ENCODE data around the gene PGR. TPM values are rescaled to one million over a fixed set of nuclear protein-coding genes. Genes with fewer than 3 reads are reported as not detected.

PGR gene
- total and polyA plus RNA-seq, 2 experiments from 2014 or later = not detected

GRCh38 chr11:101091781-101092180, 37.8 kb downstream of the PGR start:
- Histone ChIP-seq H3K9ac (no peak overlapping the region), H3K9me3 (ENCODE audit: low read depth) (no peaks in the 10 kb centered on the region), H3K27ac (no peak overlapping the region), H3K4me3 (no peak overlapping the region), H3K9me2 (ENCODE audit: insufficient read depth) (no peaks in the 10 kb centered on the region), H3K79me2 (ENCODE audit: insufficient read depth) (no peaks in the 10 kb centered on the region), H3K4me1 (ENCODE audit: insufficient read depth) (no peaks in the 10 kb centered on the region), H3F3A (ENCODE audit: insufficient read depth) (no peaks in the 10 kb centered on the region), H2AFZ (no peak overlapping the region), H3K4me2 (ENCODE audit: unreplicated experiment) (no peak overlapping the region), H3K27me3 (replicated peaks; ENCODE audit: insufficient read depth) (no peaks in the 10 kb centered on the region), H3K36me3 (ENCODE audit: low read depth) (no peaks in the 10 kb centered on the region), H4K20me1 (ENCODE audit: insufficient read depth) (no peaks in the 10 kb centered on the region)
- TF ChIP-seq EZH2phosphoT487 (IDR thresholded peaks at IDR 0.05; ENCODE audit: insufficient read depth, low read depth) = no peak
- TF ChIP-seq EZH2 (IDR thresholded peaks at IDR 0.05; ENCODE audit: insufficient read depth, poor library complexity, severe bottlenecking) = no peak
- 57 to 71% methylated on average over 3 of the region's 3 CpGs for WGBS, 2 experiments (ENCODE audit: low coverage in 1 of 2, low lambda C conversion rate in 2 of 2, missing lambda C conversion rate in 2 of 2)
- in situ Hi-C loops (cut with MboI) = no loop called here
- no peak for DNase-seq

GRCh38 chr11:101090679-101091270, 38.8 kb downstream of the PGR start:
- no peaks in the 10 kb centered on the region for H3K36me3 ChIP-seq (ENCODE audit: low read depth)
- no peak overlapping the region for H2AFZ ChIP-seq
- no peak overlapping the region for H3K9ac ChIP-seq
- no peaks in the 10 kb centered on the region for H3K9me3 ChIP-seq (ENCODE audit: low read depth)
- H3K4me1 ChIP-seq (ENCODE audit: insufficient read depth) = no peaks in the 10 kb centered on the region
- H3K79me2 ChIP-seq (ENCODE audit: insufficient read depth) = no peaks in the 10 kb centered on the region
- H3K4me2 ChIP-seq (ENCODE audit: unreplicated experiment) = no peak overlapping the region
- DNase-seq = no peak
- no peaks in the 10 kb centered on the region for H3K27me3 ChIP-seq (replicated peaks; ENCODE audit: insufficient read depth)
- H3K27ac ChIP-seq = no peak overlapping the region
- H3K4me3 ChIP-seq = no peak overlapping the region
- H3F3A ChIP-seq (ENCODE audit: insufficient read depth) = no peaks in the 10 kb centered on the region
- 35 to 38% methylated on average over 5 of the region's 5 CpGs for WGBS, 2 experiments (ENCODE audit: low coverage in 1 of 2, low lambda C conversion rate in 2 of 2, missing lambda C conversion rate in 2 of 2)
- TF ChIP-seq EZH2 (IDR thresholded peaks at IDR 0.05; ENCODE audit: insufficient read depth, poor library complexity, severe bottlenecking) (no peak), EZH2phosphoT487 (IDR thresholded peaks at IDR 0.05; ENCODE audit: insufficient read depth, low read depth) (no peak)
- in situ Hi-C loops (cut with MboI) = no loop called here
- no peaks in the 10 kb centered on the region for H3K9me2 ChIP-seq (ENCODE audit: insufficient read depth)
- no peaks in the 10 kb centered on the region for H4K20me1 ChIP-seq (ENCODE audit: insufficient read depth)

GRCh38 chr11:101083335-101083734, 46.3 kb downstream of the PGR start:
- no peaks in the 10 kb centered on the region for H3K9me3 ChIP-seq (ENCODE audit: low read depth)
- H3K27ac ChIP-seq = no peak overlapping the region
- in situ Hi-C loops (cut with MboI) = no loop called here
- no peaks in the 10 kb centered on the region for H3K79me2 ChIP-seq (ENCODE audit: insufficient read depth)
- H2AFZ ChIP-seq = no peak overlapping the region
- H3K4me3 ChIP-seq = no peak overlapping the region
- no peak for TF ChIP-seq EZH2 (IDR thresholded peaks at IDR 0.05; ENCODE audit: insufficient read depth, poor library complexity, severe bottlenecking)
- TF ChIP-seq EZH2phosphoT487 (IDR thresholded peaks at IDR 0.05; ENCODE audit: insufficient read depth, low read depth) = no peak
- H3K9me2 ChIP-seq (ENCODE audit: insufficient read depth) = no peaks in the 10 kb centered on the region
- no peak overlapping the region for H3K4me2 ChIP-seq (ENCODE audit: unreplicated experiment)
- H3K27me3 ChIP-seq (replicated peaks; ENCODE audit: insufficient read depth) = no peaks in the 10 kb centered on the region
- H3F3A ChIP-seq (ENCODE audit: insufficient read depth) = no peaks in the 10 kb centered on the region
- no peaks in the 10 kb centered on the region for H4K20me1 ChIP-seq (ENCODE audit: insufficient read depth)
- no peaks in the 10 kb centered on the region for H3K36me3 ChIP-seq (ENCODE audit: low read depth)
- 23 to 50% methylated on average over 1 of the region's 1 CpG for WGBS, 2 experiments (ENCODE audit: low coverage in 1 of 2, low lambda C conversion rate in 2 of 2, missing lambda C conversion rate in 2 of 2)
- no peak for DNase-seq
- no peak overlapping the region for H3K9ac ChIP-seq
- no peaks in the 10 kb centered on the region for H3K4me1 ChIP-seq (ENCODE audit: insufficient read depth)

- TF ChIP-seq EZH2phosphoT487 (IDR thresholded peaks at IDR 0.05; ENCODE audit: insufficient read depth, low read depth) (no peak), EZH2 (IDR thresholded peaks at IDR 0.05; ENCODE audit: insufficient read depth, poor library complexity, severe bottlenecking) (no peak)
- DNase-seq = no peak
- Histone ChIP-seq H3K4me1 (ENCODE audit: insufficient read depth) (no peaks in the 10 kb centered on the region), H3K9ac (no peak overlapping the region), H3K9me3 (ENCODE audit: low read depth) (no peaks in the 10 kb centered on the region), H3K36me3 (ENCODE audit: low read depth) (no peaks in the 10 kb centered on the region), H3K4me3 (no peak overlapping the region), H3F3A (ENCODE audit: insufficient read depth) (no peaks in the 10 kb centered on the region), H3K27me3 (replicated peaks; ENCODE audit: insufficient read depth) (no peaks in the 10 kb centered on the region), H2AFZ (no peak overlapping the region), H3K27ac (no peak overlapping the region), H3K9me2 (ENCODE audit: insufficient read depth) (no peaks in the 10 kb centered on the region), H3K79me2 (ENCODE audit: insufficient read depth) (no peaks in the 10 kb centered on the region), H3K4me2 (ENCODE audit: unreplicated experiment) (no peak overlapping the region), H4K20me1 (ENCODE audit: insufficient read depth) (no peaks in the 10 kb centered on the region)
- in situ Hi-C loops (cut with MboI) = no loop called here
Observed at GRCh38 chr11:101082813-101083212, 46.8 kb downstream of the PGR start.

GRCh38 chr11:101063706-101064105, 65.9 kb downstream of the PGR start:
- WGBS, 2 experiments (ENCODE audit: low coverage in 1 of 2, low lambda C conversion rate in 2 of 2, missing lambda C conversion rate in 2 of 2) = 55 to 60% methylated on average over 3 of the region's 3 CpGs
- no peaks in the 10 kb centered on the region for H3K27me3 ChIP-seq (replicated peaks; ENCODE audit: insufficient read depth)
- no peaks in the 10 kb centered on the region for H4K20me1 ChIP-seq (ENCODE audit: insufficient read depth)
- H3K27ac ChIP-seq = no peak overlapping the region
- in situ Hi-C loops (cut with MboI) = no loop called here
- H3K36me3 ChIP-seq (ENCODE audit: low read depth) = no peaks in the 10 kb centered on the region
- H3K4me1 ChIP-seq (ENCODE audit: insufficient read depth) = no peaks in the 10 kb centered on the region
- no peak overlapping the region for H3K4me3 ChIP-seq
- no peak for DNase-seq
- H3K9ac ChIP-seq = no peak overlapping the region
- TF ChIP-seq EZH2phosphoT487 (IDR thresholded peaks at IDR 0.05; ENCODE audit: insufficient read depth, low read depth) (no peak), EZH2 (IDR thresholded peaks at IDR 0.05; ENCODE audit: insufficient read depth, poor library complexity, severe bottlenecking) (no peak)
- no peak overlapping the region for H3K4me2 ChIP-seq (ENCODE audit: unreplicated experiment)
- no peaks in the 10 kb centered on the region for H3K9me3 ChIP-seq (ENCODE audit: low read depth)
- no peaks in the 10 kb centered on the region for H3K79me2 ChIP-seq (ENCODE audit: insufficient read depth)
- no peak overlapping the region for H2AFZ ChIP-seq
- H3F3A ChIP-seq (ENCODE audit: insufficient read depth) = no peaks in the 10 kb centered on the region
- no peaks in the 10 kb centered on the region for H3K9me2 ChIP-seq (ENCODE audit: insufficient read depth)
